IPS-15b (cell line): ENCODE data around the gene COL18A1.

ENCODE experiments used
- H3K27me3 ChIP-seq: one replicate; pipeline ENCODE4 v1.6.1; 2013; ENCODE audit warnings: low read length; ENCODE audit not compliant: control insufficient read depth, insufficient read depth
- H3K36me3 ChIP-seq: one replicate; pipeline ENCODE4 v1.6.1; 2013; ENCODE audit warnings: low read length; ENCODE audit not compliant: control insufficient read depth, insufficient read depth
- H3K4me1 ChIP-seq: one replicate; pipeline ENCODE4 v1.6.1; 2013; ENCODE audit warnings: mild to moderate bottlenecking, low read length; ENCODE audit not compliant: control insufficient read depth, insufficient read depth
- H3K4me3 ChIP-seq: one replicate; pipeline ENCODE4 v1.5.1; 2013; ENCODE audit warnings: low read depth, low read length
- H3K9ac ChIP-seq: one replicate; pipeline ENCODE4 v1.6.1; 2013; ENCODE audit warnings: low read depth, mild to moderate bottlenecking, low read length
- H3K9me3 ChIP-seq: one replicate; pipeline ENCODE4 v1.6.1; 2013; ENCODE audit warnings: mild to moderate bottlenecking, low read length; ENCODE audit not compliant: control insufficient read depth, insufficient read depth

The COL18A1 gene

DNA sequence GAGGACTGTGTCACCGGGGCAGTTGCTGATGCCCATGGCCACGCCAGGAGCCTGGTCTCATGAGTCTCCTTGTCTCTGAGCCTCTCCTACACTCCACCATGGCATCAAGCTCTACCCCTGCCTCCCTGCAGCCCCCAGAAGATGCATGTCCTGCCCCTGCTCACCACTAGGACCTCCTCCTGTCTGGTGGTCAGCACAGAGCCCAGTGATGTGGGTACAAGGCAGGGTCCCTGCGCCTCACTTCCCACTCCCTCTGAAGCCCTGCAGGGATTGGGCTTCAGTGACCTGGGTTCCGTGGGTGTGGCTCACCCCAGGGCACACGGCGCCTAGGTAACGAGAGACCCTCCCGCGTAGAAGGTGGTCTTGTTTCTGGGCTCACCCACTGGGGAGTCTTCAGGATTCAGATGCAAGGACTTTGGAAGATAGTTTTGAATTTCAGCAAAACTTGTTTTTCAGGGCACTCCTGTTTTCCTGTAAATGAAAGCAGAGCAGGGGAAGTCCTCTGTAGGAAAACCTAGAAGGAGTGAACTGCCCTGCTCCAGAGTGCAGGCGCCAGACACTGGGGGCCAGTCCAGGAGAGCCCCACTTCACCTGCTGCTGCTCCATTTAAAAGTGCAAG lies 2.8 kb downstream of the COL18A1 start:
- H3K36me3 ChIP-seq, result peaks cover 14% of the 10 kb centered on the region
- H3K27me3 ChIP-seq, result peaks cover 6% of the 10 kb centered on the region
- H3K4me1 ChIP-seq, result peaks cover 21% of the 10 kb centered on the region
- no peaks in the 10 kb centered on the region for H3K9me3 ChIP-seq
- H3K4me3 ChIP-seq, result peak overlapping the region; percentile 8
- peak overlapping the region; percentile 76 for H3K9ac ChIP-seq

DNA sequence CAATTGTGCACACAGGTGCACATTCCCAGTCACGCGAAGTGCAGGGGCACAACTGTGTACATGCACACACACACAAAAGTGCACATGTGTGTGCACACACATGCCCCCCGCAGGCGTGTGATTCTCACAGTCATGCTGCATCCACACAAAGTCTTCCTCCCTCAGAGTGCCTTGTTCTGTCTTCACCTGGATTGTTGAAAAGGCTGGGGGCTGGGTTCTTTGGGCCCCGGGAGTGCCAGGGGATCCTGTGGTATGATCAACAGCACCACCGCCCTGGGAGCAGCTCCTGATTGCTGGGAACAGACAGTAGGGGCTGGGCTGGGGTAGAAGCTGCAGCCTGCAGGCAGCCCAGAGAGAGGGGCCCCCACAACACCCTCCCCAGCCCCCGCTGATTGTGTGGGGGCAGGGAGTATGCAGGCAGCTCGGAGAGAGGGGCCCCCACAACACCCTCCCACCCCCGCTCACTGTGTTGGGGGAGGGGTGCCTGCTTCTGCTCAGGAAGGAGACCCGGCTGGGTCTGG lies 3.4 kb downstream of the COL18A1 start:
- H3K36me3 ChIP-seq, result peaks cover 17% of the 10 kb centered on the region
- peaks cover 23% of the 10 kb centered on the region for H3K4me1 ChIP-seq
- no peaks in the 10 kb centered on the region for H3K9me3 ChIP-seq
- peak overlapping the region; percentile 76 for H3K9ac ChIP-seq
- no peak overlapping the region for H3K4me3 ChIP-seq
- H3K27me3 ChIP-seq, result peaks cover 2% of the 10 kb centered on the region

DNA sequence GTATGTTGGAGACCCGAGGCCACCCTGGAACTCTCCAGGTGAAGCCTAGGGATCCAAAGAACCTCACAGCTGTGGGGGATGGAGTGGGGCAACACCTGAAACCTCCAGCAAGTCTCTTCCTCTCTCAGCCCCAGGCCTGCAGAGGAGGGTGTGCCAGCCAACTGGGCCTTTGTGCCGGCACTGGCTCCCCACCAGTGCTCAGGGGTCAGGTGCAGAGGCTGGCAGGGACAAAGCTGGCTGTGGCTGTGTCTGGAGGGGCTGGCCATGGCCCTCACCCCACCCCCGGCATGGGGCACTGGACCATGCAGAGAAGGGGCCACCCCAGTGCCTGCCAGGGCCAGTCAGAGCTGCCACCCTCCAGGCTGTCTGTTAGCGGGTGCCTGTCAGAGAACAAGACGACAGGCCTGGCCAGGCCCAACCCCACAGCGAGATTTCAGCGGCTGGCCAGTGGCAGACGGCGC lies 3.9 kb downstream of the COL18A1 start:
- no peaks in the 10 kb centered on the region for H3K27me3 ChIP-seq
- no peak overlapping the region for H3K4me3 ChIP-seq
- H3K9me3 ChIP-seq, result no peaks in the 10 kb centered on the region
- peaks cover 17% of the 10 kb centered on the region for H3K36me3 ChIP-seq
- peak overlapping the region; percentile 76 for H3K9ac ChIP-seq
- peaks cover 23% of the 10 kb centered on the region for H3K4me1 ChIP-seq

DNA sequence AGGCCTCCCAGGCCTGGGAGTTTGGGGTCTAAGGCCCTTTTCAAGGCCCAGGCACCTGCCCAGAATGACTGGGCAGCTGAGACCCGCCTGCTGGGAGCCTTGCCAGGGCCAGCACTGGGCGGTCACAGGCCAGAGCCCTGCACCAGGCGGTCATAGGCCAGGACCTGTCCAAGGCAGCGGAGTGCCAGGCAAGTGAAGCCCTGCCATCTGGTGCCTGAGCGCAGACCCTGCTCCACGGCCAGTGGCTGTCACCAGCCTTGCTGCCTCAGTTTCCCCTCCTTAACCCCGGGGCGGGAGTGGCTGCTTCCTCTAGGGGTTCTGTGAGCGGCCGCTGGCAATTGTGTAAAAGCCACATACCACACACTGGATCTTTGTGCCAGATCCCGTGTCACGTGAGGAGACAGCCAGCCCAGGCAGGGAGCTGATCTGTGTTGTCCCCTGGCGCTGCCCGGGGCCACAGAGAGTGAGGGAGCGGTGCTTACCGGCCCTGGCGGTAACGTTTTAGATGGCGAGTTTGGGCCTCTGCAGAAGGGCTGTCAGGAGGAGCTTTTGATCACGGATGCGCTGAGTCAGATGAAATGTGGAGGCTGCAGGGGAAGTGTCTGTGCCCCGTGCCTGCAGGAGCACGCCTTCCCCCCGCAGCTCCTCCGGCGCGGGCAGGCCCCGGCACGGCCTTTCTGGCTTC lies 4.6 kb downstream of the COL18A1 start:
- Histone ChIP-seq H3K9ac (no peak overlapping the region), H3K9me3 (no peaks in the 10 kb centered on the region), H3K4me1 (peaks cover 21% of the 10 kb centered on the region), H3K27me3 (no peaks in the 10 kb centered on the region), H3K4me3 (no peak overlapping the region), H3K36me3 (peaks cover 17% of the 10 kb centered on the region)

DNA sequence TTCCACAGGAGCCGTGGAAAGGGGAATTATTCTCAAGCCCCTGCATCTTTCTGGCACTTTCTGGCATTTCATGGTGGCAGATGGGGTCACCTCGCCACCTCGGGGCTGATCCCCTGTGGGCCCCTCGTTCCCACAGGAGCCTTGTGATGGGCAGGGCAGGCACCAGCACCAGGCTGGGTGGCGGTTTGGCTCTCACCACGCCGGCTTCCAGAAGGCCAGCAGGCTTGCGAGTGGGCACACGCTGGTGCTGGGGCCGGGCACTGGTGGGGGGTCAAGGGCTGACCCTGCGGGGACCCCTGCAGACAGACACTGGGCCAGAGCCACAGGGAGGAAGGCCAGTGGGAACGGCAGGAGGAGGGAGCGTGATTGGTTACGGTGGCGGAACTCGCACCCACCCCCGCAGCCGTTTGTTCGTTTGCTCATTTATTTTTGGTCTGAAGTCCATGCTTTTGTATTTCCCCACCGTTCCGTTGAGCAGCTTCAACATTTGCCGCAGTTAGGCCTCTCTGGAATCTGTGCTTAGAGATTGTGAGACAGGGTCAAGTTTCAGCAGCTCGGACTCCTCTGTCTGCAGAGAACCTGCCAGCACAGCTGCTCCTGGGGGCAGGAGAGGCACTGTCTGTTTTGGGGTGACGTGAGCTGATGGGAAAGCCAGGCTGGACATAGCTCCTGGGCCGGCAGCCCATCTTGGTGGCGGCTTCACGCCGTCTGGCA lies 5.3 kb downstream of the COL18A1 start:
- no peaks in the 10 kb centered on the region for H3K9me3 ChIP-seq
- H3K4me1 ChIP-seq, result peaks cover 21% of the 10 kb centered on the region
- no peak overlapping the region for H3K9ac ChIP-seq
- H3K36me3 ChIP-seq, result peaks cover 17% of the 10 kb centered on the region
- H3K27me3 ChIP-seq, result no peaks in the 10 kb centered on the region
- H3K4me3 ChIP-seq, result no peak overlapping the region

DNA sequence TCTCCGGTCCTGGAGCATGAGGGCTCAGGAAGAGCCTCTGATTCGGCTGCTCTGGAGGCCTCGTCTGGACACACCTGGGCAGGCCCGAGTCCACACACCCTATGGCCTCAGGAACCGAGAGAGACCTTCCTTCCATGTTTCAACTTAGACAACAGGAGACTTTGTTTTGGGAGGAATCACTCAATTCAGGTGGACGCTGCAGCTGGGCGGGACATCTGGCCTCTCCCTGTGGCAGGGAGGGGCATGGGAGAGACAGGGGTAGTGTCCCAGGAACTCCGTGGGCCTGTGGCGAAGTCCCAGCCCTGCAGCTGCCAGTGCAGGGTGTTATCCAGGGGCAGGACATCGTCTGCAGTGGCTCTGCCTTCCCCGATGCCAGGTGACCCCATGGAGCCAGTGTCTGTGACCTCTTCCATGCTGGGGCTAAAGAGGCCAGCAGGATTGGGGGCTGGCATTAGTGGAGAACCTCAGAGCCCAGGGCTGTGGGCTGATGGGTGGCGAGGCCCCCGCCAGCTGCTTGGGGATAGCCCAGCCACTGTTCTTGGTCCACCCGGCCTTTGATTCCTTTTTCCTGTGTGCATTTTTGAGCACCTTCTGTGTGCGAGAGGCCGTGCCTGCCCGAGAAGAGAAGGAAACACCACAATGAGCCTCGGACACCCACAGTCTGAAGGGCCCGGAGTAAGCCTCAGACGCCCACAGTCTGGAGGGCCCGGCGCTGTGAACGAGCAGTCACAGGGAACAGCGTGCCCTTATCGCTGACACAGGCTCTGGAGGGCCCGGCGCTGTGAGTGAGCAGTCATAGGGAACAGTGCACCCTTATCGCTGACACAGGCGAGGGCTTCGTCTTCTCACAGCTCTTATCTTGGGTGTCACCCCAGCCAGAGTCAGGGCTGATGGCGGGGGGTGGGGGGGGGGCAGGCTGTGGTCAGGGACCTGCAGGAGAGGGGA lies 6.2 kb downstream of the COL18A1 start:
- Histone ChIP-seq H3K4me1 (peaks cover 21% of the 10 kb centered on the region), H3K9me3 (no peaks in the 10 kb centered on the region), H3K9ac (no peak overlapping the region), H3K36me3 (peaks cover 17% of the 10 kb centered on the region), H3K27me3 (no peaks in the 10 kb centered on the region), H3K4me3 (no peak overlapping the region)

DNA sequence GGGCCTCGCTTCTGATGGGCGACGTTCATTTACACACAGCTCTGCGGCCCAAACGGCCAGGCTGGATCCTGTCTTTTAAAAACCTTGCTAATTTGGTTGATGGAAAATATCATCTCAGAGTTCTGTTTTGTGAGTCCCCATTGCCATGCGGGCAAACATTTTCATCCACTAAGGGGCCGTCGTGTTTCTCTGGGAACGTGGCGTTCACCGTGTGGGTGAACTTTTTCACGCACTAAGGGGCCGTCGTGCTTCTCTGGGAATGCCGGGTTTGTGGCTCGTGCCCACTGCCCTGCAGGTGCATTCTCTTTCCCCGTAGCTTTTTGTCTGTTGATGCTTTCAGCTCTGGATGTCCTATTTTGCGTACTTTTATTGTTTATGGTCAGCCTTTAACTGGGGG lies 6.8 kb downstream of the COL18A1 start:
- Histone ChIP-seq H3K4me1 (peaks cover 22% of the 10 kb centered on the region), H3K9ac (no peak overlapping the region), H3K9me3 (no peaks in the 10 kb centered on the region), H3K27me3 (no peaks in the 10 kb centered on the region), H3K4me3 (no peak overlapping the region), H3K36me3 (peaks cover 17% of the 10 kb centered on the region)

DNA sequence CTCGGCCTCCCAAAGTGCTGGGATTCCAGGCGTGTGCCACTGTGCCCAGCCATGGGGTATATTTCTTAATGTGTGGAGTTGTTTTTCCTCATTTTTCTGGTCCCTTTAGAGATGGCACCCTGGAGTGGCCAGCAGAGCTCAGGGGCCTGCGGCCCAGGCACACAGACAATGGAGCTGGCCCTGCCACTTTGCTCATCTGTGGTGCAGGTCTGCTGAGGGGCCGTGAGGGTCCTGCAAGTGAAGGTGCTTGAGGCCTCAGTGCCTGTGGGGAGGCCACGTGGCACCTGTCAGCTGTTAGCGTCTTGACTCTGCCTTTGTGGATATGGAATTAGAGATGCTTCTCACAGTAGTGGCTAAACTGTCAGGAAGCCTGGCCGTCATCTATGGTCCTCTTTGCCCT lies 7.5 kb downstream of the COL18A1 start:
- H3K27me3 ChIP-seq, result no peaks in the 10 kb centered on the region
- H3K36me3 ChIP-seq, result peaks cover 17% of the 10 kb centered on the region
- no peaks in the 10 kb centered on the region for H3K9me3 ChIP-seq
- no peak overlapping the region for H3K9ac ChIP-seq
- H3K4me3 ChIP-seq, result no peak overlapping the region
- peaks cover 20% of the 10 kb centered on the region for H3K4me1 ChIP-seq

DNA sequence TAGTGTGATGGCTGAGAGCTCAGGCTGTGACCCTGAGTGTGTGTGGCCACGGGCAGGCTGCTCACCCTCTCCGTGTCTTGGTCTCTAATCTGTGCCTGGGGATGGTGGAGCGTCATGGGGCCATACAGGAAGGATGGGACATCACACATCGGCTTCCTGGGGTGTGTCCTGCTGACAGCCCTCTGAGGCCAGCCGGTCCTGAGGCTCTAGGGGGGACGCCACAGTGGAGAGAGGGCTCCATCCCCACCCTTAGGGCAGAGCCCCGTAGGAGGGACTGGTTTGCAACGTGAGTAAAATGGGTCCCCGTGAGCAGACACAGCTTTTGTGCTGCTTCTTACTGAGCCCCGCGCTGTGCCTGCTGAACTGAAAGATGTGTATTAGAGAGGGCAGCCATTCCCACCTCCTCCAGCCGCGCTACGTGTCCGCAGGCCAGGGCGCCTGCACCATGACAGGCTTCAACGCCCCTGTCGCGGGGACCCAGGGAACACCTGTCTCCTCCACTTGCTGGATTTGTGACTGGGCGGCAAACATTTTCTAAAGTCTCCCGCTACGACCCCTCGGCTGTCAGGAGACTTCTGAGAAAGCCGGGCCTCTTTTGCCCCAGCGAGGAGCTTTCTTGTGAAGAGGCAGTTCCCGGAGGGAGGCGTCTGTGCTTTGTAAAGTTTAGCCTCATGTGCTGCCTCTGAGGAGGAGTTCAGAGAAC lies 8.1 kb downstream of the COL18A1 start:
- Histone ChIP-seq H3K9me3 (no peaks in the 10 kb centered on the region), H3K4me1 (peaks cover 15% of the 10 kb centered on the region), H3K9ac (no peak overlapping the region), H3K4me3 (no peak overlapping the region), H3K36me3 (peaks cover 16% of the 10 kb centered on the region), H3K27me3 (no peaks in the 10 kb centered on the region)

DNA sequence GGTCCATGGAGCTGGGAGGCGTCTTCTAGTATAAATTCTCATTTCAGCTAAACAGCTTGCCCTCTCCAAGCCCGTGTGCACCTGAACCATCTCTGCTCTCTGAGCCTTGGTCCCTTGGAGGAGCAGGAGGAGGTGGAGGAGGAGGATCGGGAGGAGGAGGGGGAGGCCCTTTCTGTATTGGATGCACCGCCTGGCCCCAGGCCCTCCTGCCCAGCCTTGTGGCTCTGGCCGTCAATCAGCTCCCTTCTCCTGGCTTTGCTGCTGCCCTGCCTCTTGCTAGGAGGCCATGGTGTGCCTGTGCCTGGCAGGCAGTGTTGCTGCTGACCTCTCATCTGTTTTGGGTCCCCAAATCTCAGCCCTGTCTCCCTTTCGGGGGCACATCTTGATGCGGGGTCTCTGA lies 9.0 kb downstream of the COL18A1 start:
- Histone ChIP-seq H3K9ac (no peak overlapping the region), H3K4me1 (peaks cover 9% of the 10 kb centered on the region), H3K36me3 (peaks cover 15% of the 10 kb centered on the region), H3K9me3 (no peaks in the 10 kb centered on the region), H3K4me3 (no peak overlapping the region), H3K27me3 (no peaks in the 10 kb centered on the region)
